ENCODE results near the gene PAFAH2.

PAFAH2 gene

GRCh38 chr1:26022404-26022779 is 24.5 kb upstream of the PAFAH2 start:
- H3K27ac Mint-ChIP-seq, result no peak overlapping the region
- no peaks in the 10 kb centered on the region for H3K9me3 Mint-ChIP-seq
- H3K36me3 Mint-ChIP-seq (ENCODE audit: low read depth), result no peaks in the 10 kb centered on the region
- peaks cover 62% of the 10 kb centered on the region for H3K4me1 Mint-ChIP-seq
- H3K4me3 Mint-ChIP-seq, result peak overlapping the region; percentile 50 to 67 (median 62)
- H3K27me3 Mint-ChIP-seq (ENCODE audit: low read depth), result peaks cover 3% of the 10 kb centered on the region
- no peak for TF ChIP-seq CTCF (IDR thresholded peaks at IDR 0.05; ENCODE audit: unreplicated experiment in 3 of 3)

GRCh38 chr1:26021647-26022403 is 24.0 kb upstream of the PAFAH2 start, which contains the start of gene EXTL1:
Gene EXTL1 (plus strand): TSS chr1:26021775. CDS start chr1:26022647, 872 bp downstream.
- H3K9me3 Mint-ChIP-seq, result no peaks in the 10 kb centered on the region
- H3K36me3 Mint-ChIP-seq (ENCODE audit: low read depth), result no peaks in the 10 kb centered on the region
- peak within 1 kb of the TSS; percentile 39 to 71 (median 68) for H3K27ac Mint-ChIP-seq
- no peak for TF ChIP-seq CTCF (IDR thresholded peaks at IDR 0.05; ENCODE audit: unreplicated experiment in 3 of 3)
- H3K4me3 Mint-ChIP-seq, result peak within 1 kb of the TSS; percentile 81 to 83 (median 82)
- peaks cover 63% of the 10 kb centered on the region for H3K4me1 Mint-ChIP-seq
- no peaks in the 10 kb centered on the region for H3K27me3 Mint-ChIP-seq (ENCODE audit: low read depth)

- Mint-ChIP-seq H3K4me1 (peaks cover 69% of the 10 kb centered on the region), H3K4me3 (peak overlapping the region; percentile 81 to 83 (median 82)), H3K27me3 (ENCODE audit: low read depth) (peaks cover 5% of the 10 kb centered on the region), H3K27ac (peak overlapping the region; percentile 39 to 71 (median 54)), H3K36me3 (ENCODE audit: low read depth) (no peaks in the 10 kb centered on the region), H3K9me3 (no peaks in the 10 kb centered on the region)
- no peak for TF ChIP-seq CTCF (IDR thresholded peaks at IDR 0.05; ENCODE audit: unreplicated experiment in 3 of 3)
Measured at GRCh38 chr1:26020941-26021646, 23.2 kb upstream of the PAFAH2 start.

GRCh38 chr1:26020330-26020768 is 22.5 kb upstream of the PAFAH2 start:
- H3K9me3 Mint-ChIP-seq, result no peaks in the 10 kb centered on the region
- H3K27ac Mint-ChIP-seq, result peak overlapping the region; percentile 25 to 68 (median 63)
- H3K36me3 Mint-ChIP-seq (ENCODE audit: low read depth), result no peaks in the 10 kb centered on the region
- peak overlapping the region; percentile 37 to 53 (median 46) for H3K4me3 Mint-ChIP-seq
- no peak for TF ChIP-seq CTCF (IDR thresholded peaks at IDR 0.05; ENCODE audit: unreplicated experiment in 3 of 3)
- peaks cover 65% of the 10 kb centered on the region for H3K4me1 Mint-ChIP-seq
- peaks cover 5% of the 10 kb centered on the region for H3K27me3 Mint-ChIP-seq (ENCODE audit: low read depth)

- H3K9me3 Mint-ChIP-seq, result no peaks in the 10 kb centered on the region
Measured at GRCh38 chr1:26019641-26020315, 21.9 kb upstream of the PAFAH2 start.

More at GRCh38 chr1:26019641-26020315, 21.9 kb upstream of the PAFAH2 start:
- Mint-ChIP-seq H3K36me3 (ENCODE audit: low read depth) (no peaks in the 10 kb centered on the region), H3K27ac (peak overlapping the region; percentile 25 to 68 (median 63)), H3K27me3 (ENCODE audit: low read depth) (peaks cover 5% of the 10 kb centered on the region), H3K4me1 (peaks cover 65% of the 10 kb centered on the region), H3K4me3 (peak overlapping the region in 1 of 3 experiments; percentile 53)
- no peak for TF ChIP-seq CTCF (IDR thresholded peaks at IDR 0.05; ENCODE audit: unreplicated experiment in 3 of 3)

All from nephron (organoid).